ENCODE results near the gene C19orf53.
"Not testable (repeated sequence)": the region's sequence is repeated elsewhere in the genome, so short reads cannot be mapped to it uniquely, and the experiment has no call there.

The C19orf53 gene

GRCh38 chr19:13778847-13779246 lies 4.6 kb downstream of the C19orf53 start:
- no peaks in the 10 kb centered on the region for H3K27me3 ChIP-seq (ENCODE audit: control insufficient read depth in 5 of 5, insufficient read depth in 4 of 5, low read length in 5 of 5)
- peaks cover 5 to 38% (median 25%) of the 10 kb centered on the region in 5 donors for H3K4me1 ChIP-seq (ENCODE audit: control insufficient read depth in 5 of 5, insufficient read depth in 5 of 5, low read length in 5 of 5)
- H3K4me3 ChIP-seq (ENCODE audit: low read depth in 1 of 5, low read length in 5 of 5), result no peak overlapping the region
- no peak overlapping the region for H3K27ac ChIP-seq (ENCODE audit: low read depth, low read length)
- H3K9me3 ChIP-seq (ENCODE audit: control insufficient read depth in 5 of 5, low read length in 5 of 5), result no peaks in the 10 kb centered on the region
- H3K36me3 ChIP-seq (ENCODE audit: control insufficient read depth in 5 of 5, insufficient read depth in 5 of 5, low read length in 5 of 5), result peaks cover 0 to 32% (median 27%) of the 10 kb centered on the region in 5 donors
- H3K9ac ChIP-seq (ENCODE audit: low read length in 5 of 5), result no peak overlapping the region

GRCh38 chr19:13779794-13780193 lies 5.5 kb downstream of the C19orf53 start:
- H3K9me3 ChIP-seq (ENCODE audit: control insufficient read depth in 5 of 5, low read length in 5 of 5); H3K27me3 ChIP-seq (ENCODE audit: control insufficient read depth in 5 of 5, insufficient read depth in 4 of 5, low read length in 5 of 5); H3K4me3 ChIP-seq (ENCODE audit: low read depth in 1 of 5, low read length in 5 of 5); H3K9ac ChIP-seq (ENCODE audit: low read length in 5 of 5); H3K27ac ChIP-seq (ENCODE audit: low read depth, low read length): not testable (repeated sequence)
- Histone ChIP-seq H3K4me1 (ENCODE audit: control insufficient read depth in 5 of 5, insufficient read depth in 5 of 5, low read length in 5 of 5) (peaks cover 5 to 30% (median 19%) of the 10 kb centered on the region in 5 donors), H3K36me3 (ENCODE audit: control insufficient read depth in 5 of 5, insufficient read depth in 5 of 5, low read length in 5 of 5) (peaks cover 0 to 32% (median 27%) of the 10 kb centered on the region in 5 donors)

- Histone ChIP-seq H3K4me1 (ENCODE audit: control insufficient read depth in 5 of 5, insufficient read depth in 5 of 5, low read length in 5 of 5) (peaks cover 0 to 19% (median 14%) of the 10 kb centered on the region in 5 donors), H3K27ac (ENCODE audit: low read depth, low read length) (no peak overlapping the region), H3K36me3 (ENCODE audit: control insufficient read depth in 5 of 5, insufficient read depth in 5 of 5, low read length in 5 of 5) (peaks cover 0 to 28% (median 24%) of the 10 kb centered on the region in 5 donors), H3K4me3 (ENCODE audit: low read depth in 1 of 5, low read length in 5 of 5) (no peak overlapping the region), H3K9ac (ENCODE audit: low read length in 5 of 5) (no peak overlapping the region), H3K27me3 (ENCODE audit: control insufficient read depth in 5 of 5, insufficient read depth in 4 of 5, low read length in 5 of 5) (no peaks in the 10 kb centered on the region), H3K9me3 (ENCODE audit: control insufficient read depth in 5 of 5, low read length in 5 of 5) (no peaks in the 10 kb centered on the region)
Measured at GRCh38 chr19:13781547-13781946, 7.3 kb downstream of the C19orf53 start.

GRCh38 chr19:13782537-13782936 lies 8.3 kb downstream of the C19orf53 start:
- Histone ChIP-seq H3K4me3 (ENCODE audit: low read depth in 1 of 5, low read length in 5 of 5) (no peak overlapping the region), H3K9me3 (ENCODE audit: control insufficient read depth in 5 of 5, low read length in 5 of 5) (no peaks in the 10 kb centered on the region), H3K4me1 (ENCODE audit: control insufficient read depth in 5 of 5, insufficient read depth in 5 of 5, low read length in 5 of 5) (peaks cover 0 to 24% (median 18%) of the 10 kb centered on the region in 5 donors), H3K9ac (ENCODE audit: low read length in 5 of 5) (no peak overlapping the region), H3K36me3 (ENCODE audit: control insufficient read depth in 5 of 5, insufficient read depth in 5 of 5, low read length in 5 of 5) (peaks cover 0 to 20% (median 19%) of the 10 kb centered on the region in 5 donors), H3K27ac (ENCODE audit: low read depth, low read length) (no peak overlapping the region), H3K27me3 (ENCODE audit: control insufficient read depth in 5 of 5, insufficient read depth in 4 of 5, low read length in 5 of 5) (no peaks in the 10 kb centered on the region)

- Histone ChIP-seq H3K4me3 (ENCODE audit: low read depth in 1 of 5, low read length in 5 of 5) (no peak overlapping the region), H3K9ac (ENCODE audit: low read length in 5 of 5) (no peak overlapping the region), H3K36me3 (ENCODE audit: control insufficient read depth in 5 of 5, insufficient read depth in 5 of 5, low read length in 5 of 5) (peaks cover 0 to 7% (median 6%) of the 10 kb centered on the region in 5 donors), H3K27ac (ENCODE audit: low read depth, low read length) (no peak overlapping the region), H3K4me1 (ENCODE audit: control insufficient read depth in 5 of 5, insufficient read depth in 5 of 5, low read length in 5 of 5) (peaks cover 0 to 31% (median 28%) of the 10 kb centered on the region in 5 donors), H3K27me3 (ENCODE audit: control insufficient read depth in 5 of 5, insufficient read depth in 4 of 5, low read length in 5 of 5) (no peaks in the 10 kb centered on the region), H3K9me3 (ENCODE audit: control insufficient read depth in 5 of 5, low read length in 5 of 5) (no peaks in the 10 kb centered on the region)
Measured at GRCh38 chr19:13783565-13784500, 9.6 kb downstream of the C19orf53 start.

- peak overlapping the region in 1 of 5 donors; percentile 22 for H3K4me3 ChIP-seq (ENCODE audit: low read depth in 1 of 5, low read length in 5 of 5)
- peak overlapping the region in 1 of 5 donors; percentile 5 for H3K9ac ChIP-seq (ENCODE audit: low read length in 5 of 5)
Measured at GRCh38 chr19:13784731-13785452, 10.6 kb downstream of the C19orf53 start.

GRCh38 chr19:13788991-13789390 lies 14.7 kb downstream of the C19orf53 start:
- H3K4me3 ChIP-seq (ENCODE audit: low read depth in 1 of 5, low read length in 5 of 5), result no peak overlapping the region
- H3K9ac ChIP-seq (ENCODE audit: low read length in 5 of 5), result no peak overlapping the region

More at GRCh38 chr19:13784731-13785452, 10.6 kb downstream of the C19orf53 start:
- H3K4me1 ChIP-seq (ENCODE audit: control insufficient read depth in 5 of 5, insufficient read depth in 5 of 5, low read length in 5 of 5), result peaks cover 0 to 34% (median 30%) of the 10 kb centered on the region in 5 donors
- no peaks in the 10 kb centered on the region for H3K9me3 ChIP-seq (ENCODE audit: control insufficient read depth in 5 of 5, low read length in 5 of 5)
- H3K27me3 ChIP-seq (ENCODE audit: control insufficient read depth in 5 of 5, insufficient read depth in 4 of 5, low read length in 5 of 5), result no peaks in the 10 kb centered on the region
- no peak overlapping the region for H3K27ac ChIP-seq (ENCODE audit: low read depth, low read length)
- H3K36me3 ChIP-seq (ENCODE audit: control insufficient read depth in 5 of 5, insufficient read depth in 5 of 5, low read length in 5 of 5), result no peaks in the 10 kb centered on the region

GRCh38 chr19:13790354-13790753 lies 16.1 kb downstream of the C19orf53 start:
- H3K27ac ChIP-seq (ENCODE audit: low read depth, low read length), result no peak overlapping the region
- H3K9ac ChIP-seq (ENCODE audit: low read length in 5 of 5), result no peak overlapping the region
- H3K27me3 ChIP-seq (ENCODE audit: control insufficient read depth in 5 of 5, insufficient read depth in 4 of 5, low read length in 5 of 5), result no peaks in the 10 kb centered on the region
- peaks cover 0 to 37% (median 32%) of the 10 kb centered on the region in 5 donors for H3K4me1 ChIP-seq (ENCODE audit: control insufficient read depth in 5 of 5, insufficient read depth in 5 of 5, low read length in 5 of 5)
- H3K4me3 ChIP-seq (ENCODE audit: low read depth in 1 of 5, low read length in 5 of 5), result no peak overlapping the region
- H3K36me3 ChIP-seq (ENCODE audit: control insufficient read depth in 5 of 5, insufficient read depth in 5 of 5, low read length in 5 of 5), result no peaks in the 10 kb centered on the region
- no peaks in the 10 kb centered on the region for H3K9me3 ChIP-seq (ENCODE audit: control insufficient read depth in 5 of 5, low read length in 5 of 5)

More at GRCh38 chr19:13788991-13789390, 14.7 kb downstream of the C19orf53 start:
- H3K9me3 ChIP-seq (ENCODE audit: control insufficient read depth in 5 of 5, low read length in 5 of 5), result no peaks in the 10 kb centered on the region
- H3K27ac ChIP-seq (ENCODE audit: low read depth, low read length), result no peak overlapping the region
- no peaks in the 10 kb centered on the region for H3K27me3 ChIP-seq (ENCODE audit: control insufficient read depth in 5 of 5, insufficient read depth in 4 of 5, low read length in 5 of 5)
- H3K4me1 ChIP-seq (ENCODE audit: control insufficient read depth in 5 of 5, insufficient read depth in 5 of 5, low read length in 5 of 5), result peaks cover 0 to 34% (median 29%) of the 10 kb centered on the region in 5 donors
- H3K36me3 ChIP-seq (ENCODE audit: control insufficient read depth in 5 of 5, insufficient read depth in 5 of 5, low read length in 5 of 5), result no peaks in the 10 kb centered on the region

GRCh38 chr19:13793317-13793716 lies 19.1 kb downstream of the C19orf53 start:
- H3K9ac ChIP-seq (ENCODE audit: low read length in 5 of 5); H3K36me3 ChIP-seq (ENCODE audit: control insufficient read depth in 5 of 5, insufficient read depth in 5 of 5, low read length in 5 of 5); H3K27me3 ChIP-seq (ENCODE audit: control insufficient read depth in 5 of 5, insufficient read depth in 4 of 5, low read length in 5 of 5); H3K27ac ChIP-seq (ENCODE audit: low read depth, low read length); H3K9me3 ChIP-seq (ENCODE audit: control insufficient read depth in 5 of 5, low read length in 5 of 5); H3K4me3 ChIP-seq (ENCODE audit: low read depth in 1 of 5, low read length in 5 of 5): not testable (repeated sequence)
- peaks cover 4 to 46% (median 41%) of the 10 kb centered on the region in 5 donors for H3K4me1 ChIP-seq (ENCODE audit: control insufficient read depth in 5 of 5, insufficient read depth in 5 of 5, low read length in 5 of 5)

- peaks cover 4 to 37% (median 33%) of the 10 kb centered on the region in 5 donors for H3K4me1 ChIP-seq (ENCODE audit: control insufficient read depth in 5 of 5, insufficient read depth in 5 of 5, low read length in 5 of 5)
- peak overlapping the region; percentile 66 to 85 (median 74) for H3K4me3 ChIP-seq (ENCODE audit: low read depth in 1 of 5, low read length in 5 of 5)
- peak overlapping the region; percentile 93 for H3K27ac ChIP-seq (ENCODE audit: low read depth, low read length)
- H3K27me3 ChIP-seq (ENCODE audit: control insufficient read depth in 5 of 5, insufficient read depth in 4 of 5, low read length in 5 of 5), result no peaks in the 10 kb centered on the region
- H3K9me3 ChIP-seq (ENCODE audit: control insufficient read depth in 5 of 5, low read length in 5 of 5), result no peaks in the 10 kb centered on the region
- H3K9ac ChIP-seq (ENCODE audit: low read length in 5 of 5), result peak overlapping the region in 4 of 5 donors; percentile 75 to 84 (median 80)
- H3K36me3 ChIP-seq (ENCODE audit: control insufficient read depth in 5 of 5, insufficient read depth in 5 of 5, low read length in 5 of 5), result no peaks in the 10 kb centered on the region
Measured at GRCh38 chr19:13794398-13794756, 20.1 kb downstream of the C19orf53 start.

All from subcutaneous abdominal adipose tissue (tissue), 5 donors.